Esophagus squamous epithelium (tissue), 4 donors: Measurements from ENCODE around the gene SLC6A1.

Experiments
- POLR2A ChIP-seq, 4 donors: fragments of 450-650 bp; IDR thresholded peaks; one replicate each; pipeline ENCODE4 v1.6.1; 2017; ENCODE audit warnings: antibody characterized with exemption in 4 of 4, mild to moderate bottlenecking in 4 of 4, moderate library complexity in 3 of 4
- TF ChIP-seq, protein P1 (sequence below), 6 experiments: fragments of 450-650 bp in 4 of 6; fragments of 200-600 bp in 2 of 6; sonication (generic) in 2 of 6; IDR thresholded peaks; one replicate each; pipeline ENCODE4 v1.5.1; 2016 to 2019; ENCODE audit warnings: antibody characterized with exemption in 6 of 6, mild to moderate bottlenecking in 4 of 6, moderate library complexity in 4 of 6

DNA sequence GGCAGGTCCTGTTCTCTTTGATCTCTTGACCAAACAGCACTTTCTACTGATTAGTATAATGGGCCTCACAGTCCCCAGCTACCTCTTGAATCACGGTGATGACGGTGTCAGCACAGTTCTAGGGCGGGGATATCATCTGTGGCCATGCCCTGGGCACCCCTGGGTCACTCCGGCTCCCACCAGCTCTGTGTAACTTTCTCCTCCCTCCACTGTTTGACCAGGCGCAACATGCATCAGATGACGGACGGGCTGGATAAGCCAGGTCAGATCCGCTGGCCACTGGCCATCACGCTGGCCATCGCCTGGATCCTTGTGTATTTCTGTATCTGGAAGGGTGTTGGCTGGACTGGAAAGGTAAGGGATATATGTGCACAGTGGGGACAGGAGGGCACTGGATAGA lies 29.6 kb downstream of the SLC6A1 start:
- TF ChIP-seq, protein P1, sequence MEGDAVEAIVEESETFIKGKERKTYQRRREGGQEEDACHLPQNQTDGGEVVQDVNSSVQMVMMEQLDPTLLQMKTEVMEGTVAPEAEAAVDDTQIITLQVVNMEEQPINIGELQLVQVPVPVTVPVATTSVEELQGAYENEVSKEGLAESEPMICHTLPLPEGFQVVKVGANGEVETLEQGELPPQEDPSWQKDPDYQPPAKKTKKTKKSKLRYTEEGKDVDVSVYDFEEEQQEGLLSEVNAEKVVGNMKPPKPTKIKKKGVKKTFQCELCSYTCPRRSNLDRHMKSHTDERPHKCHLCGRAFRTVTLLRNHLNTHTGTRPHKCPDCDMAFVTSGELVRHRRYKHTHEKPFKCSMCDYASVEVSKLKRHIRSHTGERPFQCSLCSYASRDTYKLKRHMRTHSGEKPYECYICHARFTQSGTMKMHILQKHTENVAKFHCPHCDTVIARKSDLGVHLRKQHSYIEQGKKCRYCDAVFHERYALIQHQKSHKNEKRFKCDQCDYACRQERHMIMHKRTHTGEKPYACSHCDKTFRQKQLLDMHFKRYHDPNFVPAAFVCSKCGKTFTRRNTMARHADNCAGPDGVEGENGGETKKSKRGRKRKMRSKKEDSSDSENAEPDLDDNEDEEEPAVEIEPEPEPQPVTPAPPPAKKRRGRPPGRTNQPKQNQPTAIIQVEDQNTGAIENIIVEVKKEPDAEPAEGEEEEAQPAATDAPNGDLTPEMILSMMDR (IDR thresholded peaks at IDR 0.05): no peak
- TF ChIP-seq POLR2A (IDR thresholded peaks at IDR 0.05): no peak
